HepG2 (cell line): ENCODE measurements around the gene LGALS4. TPM values are rescaled to one million over a fixed set of nuclear protein-coding genes. Genes with fewer than 3 reads are reported as not detected.

Experiments used
- ATAD3A ChIP-seq: sonication (generic); formaldehyde crosslinking; IDR thresholded peaks from 2 replicates; pipeline ENCODE4 v1.4.0; 2020; ENCODE audit warnings: missing genetic modification reagents
- DPF2 ChIP-seq: sonication (generic); formaldehyde crosslinking; IDR thresholded peaks from 2 replicates; pipeline ENCODE4 v1.4.0; 2020; ENCODE audit warnings: mild to moderate bottlenecking, low read depth, missing genetic modification reagents, borderline replicate concordance
- ELF4 ChIP-seq: sonication (generic); formaldehyde crosslinking; IDR thresholded peaks from 2 replicates; pipeline ENCODE4 v1.5.0; 2020; ENCODE audit warnings: missing genetic modification reagents, mild to moderate bottlenecking, moderate library complexity, borderline replicate concordance
- KAT2B ChIP-seq: fragments of 150-350 bp; IDR thresholded peaks from 2 replicates; pipeline ENCODE4 v1.6.1; 2014; ENCODE audit warnings: low read depth, low read length, borderline replicate concordance
- MLLT10 ChIP-seq: sonication (generic); formaldehyde crosslinking; IDR thresholded peaks from 2 replicates; pipeline ENCODE4 v1.4.0; 2020; ENCODE audit warnings: missing genetic modification reagents
- PHF5A ChIP-seq: IDR thresholded peaks from one replicate; pipeline ENCODE4 v1.6.1; 2018; ENCODE audit warnings: low read depth, missing genetic modification reagents; ENCODE audit not compliant: unreplicated experiment
- RNF2 ChIP-seq: fragments of 450-650 bp; conservative IDR thresholded peaks from 2 replicates; pipeline ENCODE4 v1.6.1; 2016; ENCODE audit warnings: low read depth
- ZBTB8A ChIP-seq: sonication (generic); formaldehyde crosslinking; IDR thresholded peaks from 2 replicates; pipeline ENCODE4 v1.4.0; 2020; ENCODE audit warnings: mild to moderate bottlenecking, low read depth, missing genetic modification reagents, borderline replicate concordance
- ZIK1 ChIP-seq: sonication (generic); formaldehyde crosslinking; IDR thresholded peaks from 2 replicates; pipeline ENCODE4 v1.5.0; 2020; ENCODE audit warnings: mild to moderate bottlenecking, low read depth, missing genetic modification reagents, borderline replicate concordance
- ZNF44 ChIP-seq: sonication (generic); formaldehyde crosslinking; IDR thresholded peaks from 2 replicates; pipeline ENCODE4 v1.5.1; 2020; ENCODE audit warnings: mild to moderate bottlenecking, missing genetic modification reagents
- ZNF672 ChIP-seq: sonication (generic); formaldehyde crosslinking; IDR thresholded peaks from 2 replicates; pipeline ENCODE4 v1.8.1; 2022; ENCODE audit warnings: missing genetic modification reagents
- ZNF724P ChIP-seq: sonication (generic); formaldehyde crosslinking; IDR thresholded peaks from 2 replicates; pipeline ENCODE4 v1.8.0; 2022; ENCODE audit warnings: missing genetic modification reagents, borderline replicate concordance
- ZNF768 ChIP-seq: sonication (generic); formaldehyde crosslinking; IDR thresholded peaks from 2 replicates; pipeline ENCODE4 v1.4.0; 2020; ENCODE audit warnings: missing genetic modification reagents
- ZNF816 ChIP-seq: sonication (generic); formaldehyde crosslinking; IDR thresholded peaks from 2 replicates; pipeline ENCODE4 v1.8.0; 2022; ENCODE audit warnings: missing genetic modification reagents, mild to moderate bottlenecking, borderline replicate concordance
- ZSCAN9 ChIP-seq: IDR thresholded peaks from 2 replicates; pipeline ENCODE4 v1.6.1; 2016; ENCODE audit warnings: borderline replicate concordance
- polyA plus RNA-seq, 8 experiments: library from polyadenylated mRNA; depleted of rRNA in 3 of 8; stranded (reverse) in 7 of 8; unstranded in 1 of 8; fragments of >200 nt; fragmentation: Illumina TruSeq in 4 of 8; extraction: Trizol in 4 of 8; gene quantifications; 2 replicates each; pipeline versions ENCODE4 v1.2.1 to v1.2.3, GENCODE V29; 2011 to 2016; ENCODE audit warnings: low read depth in 4 of 8, missing spikeins in 1 of 8, mixed read lengths in 1 of 8; ENCODE audit not compliant: insufficient read depth in 1 of 8
- total RNA-seq, 5 experiments: library from RNA; depleted of rRNA; stranded (reverse); fragments of >200 nt; fragmentation: Illumina TruSeq; extraction: Trizol; gene quantifications; 2 replicates each; pipeline ENCODE4 v1.2.3, GENCODE V29; 2016; ENCODE audit warnings: low read depth in 1 of 5
- TF ChIP-seq, protein P1 (sequence below): sonication (generic); formaldehyde crosslinking; IDR thresholded peaks from 2 replicates; pipeline ENCODE4 v1.5.0; 2020; ENCODE audit warnings: mild to moderate bottlenecking, missing genetic modification reagents, borderline replicate concordance
- TF ChIP-seq, protein P2 (sequence below): sonication (generic); formaldehyde crosslinking; IDR thresholded peaks from 2 replicates; pipeline ENCODE4 v1.8.0; 2022; ENCODE audit warnings: mild to moderate bottlenecking, missing genetic modification reagents, moderate library complexity

The LGALS4 gene
- total and polyA plus RNA-seq, 2 of the 13 experiments (the other 11 are each of a cell fraction or from before 2014, with no cell fraction given): 0.24 to 0.71 TPM

DNA sequence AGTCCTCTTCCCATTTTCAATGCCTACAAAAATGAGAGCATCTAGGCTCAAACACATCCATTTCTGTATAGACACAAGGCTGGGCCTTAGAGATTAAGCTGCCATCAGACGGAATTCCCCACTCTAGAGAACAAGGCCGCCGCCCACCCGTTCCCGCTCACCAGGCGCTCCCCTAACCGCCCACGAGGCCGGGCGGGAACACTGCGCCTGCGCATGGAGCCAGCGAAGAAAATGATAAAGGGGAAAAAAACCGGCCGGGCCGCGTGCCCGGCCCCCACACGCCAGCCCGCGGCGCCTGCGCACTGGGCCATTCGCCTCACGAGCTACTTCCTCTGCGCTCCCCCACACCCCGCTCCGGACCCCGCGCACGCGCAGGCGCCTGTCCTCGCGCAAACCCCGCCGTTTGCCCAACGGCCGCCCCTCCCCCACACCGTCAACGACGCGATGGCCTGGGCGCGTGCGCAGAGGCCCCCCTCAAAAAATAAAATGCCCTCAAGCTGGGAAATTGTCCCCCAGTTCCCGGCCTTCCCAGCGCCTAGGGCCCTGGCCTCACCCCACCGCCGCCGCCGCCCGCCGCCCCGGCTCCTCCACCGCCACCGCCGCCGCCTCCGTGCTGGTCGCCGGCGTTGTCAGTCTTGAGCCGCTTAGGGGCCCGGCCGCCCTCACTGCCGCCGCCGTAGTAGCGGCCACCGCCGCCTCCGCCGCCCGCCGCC is 36.6 kb upstream of the LGALS4 start (continued):
- TF ChIP-seq ZBTB8A (CRISPR knock-in tag): 0 out of 2 replicates have a peak, but pooled peaks have one; percentile 32
- no peak for TF ChIP-seq DPF2
- TF ChIP-seq, protein P1, sequence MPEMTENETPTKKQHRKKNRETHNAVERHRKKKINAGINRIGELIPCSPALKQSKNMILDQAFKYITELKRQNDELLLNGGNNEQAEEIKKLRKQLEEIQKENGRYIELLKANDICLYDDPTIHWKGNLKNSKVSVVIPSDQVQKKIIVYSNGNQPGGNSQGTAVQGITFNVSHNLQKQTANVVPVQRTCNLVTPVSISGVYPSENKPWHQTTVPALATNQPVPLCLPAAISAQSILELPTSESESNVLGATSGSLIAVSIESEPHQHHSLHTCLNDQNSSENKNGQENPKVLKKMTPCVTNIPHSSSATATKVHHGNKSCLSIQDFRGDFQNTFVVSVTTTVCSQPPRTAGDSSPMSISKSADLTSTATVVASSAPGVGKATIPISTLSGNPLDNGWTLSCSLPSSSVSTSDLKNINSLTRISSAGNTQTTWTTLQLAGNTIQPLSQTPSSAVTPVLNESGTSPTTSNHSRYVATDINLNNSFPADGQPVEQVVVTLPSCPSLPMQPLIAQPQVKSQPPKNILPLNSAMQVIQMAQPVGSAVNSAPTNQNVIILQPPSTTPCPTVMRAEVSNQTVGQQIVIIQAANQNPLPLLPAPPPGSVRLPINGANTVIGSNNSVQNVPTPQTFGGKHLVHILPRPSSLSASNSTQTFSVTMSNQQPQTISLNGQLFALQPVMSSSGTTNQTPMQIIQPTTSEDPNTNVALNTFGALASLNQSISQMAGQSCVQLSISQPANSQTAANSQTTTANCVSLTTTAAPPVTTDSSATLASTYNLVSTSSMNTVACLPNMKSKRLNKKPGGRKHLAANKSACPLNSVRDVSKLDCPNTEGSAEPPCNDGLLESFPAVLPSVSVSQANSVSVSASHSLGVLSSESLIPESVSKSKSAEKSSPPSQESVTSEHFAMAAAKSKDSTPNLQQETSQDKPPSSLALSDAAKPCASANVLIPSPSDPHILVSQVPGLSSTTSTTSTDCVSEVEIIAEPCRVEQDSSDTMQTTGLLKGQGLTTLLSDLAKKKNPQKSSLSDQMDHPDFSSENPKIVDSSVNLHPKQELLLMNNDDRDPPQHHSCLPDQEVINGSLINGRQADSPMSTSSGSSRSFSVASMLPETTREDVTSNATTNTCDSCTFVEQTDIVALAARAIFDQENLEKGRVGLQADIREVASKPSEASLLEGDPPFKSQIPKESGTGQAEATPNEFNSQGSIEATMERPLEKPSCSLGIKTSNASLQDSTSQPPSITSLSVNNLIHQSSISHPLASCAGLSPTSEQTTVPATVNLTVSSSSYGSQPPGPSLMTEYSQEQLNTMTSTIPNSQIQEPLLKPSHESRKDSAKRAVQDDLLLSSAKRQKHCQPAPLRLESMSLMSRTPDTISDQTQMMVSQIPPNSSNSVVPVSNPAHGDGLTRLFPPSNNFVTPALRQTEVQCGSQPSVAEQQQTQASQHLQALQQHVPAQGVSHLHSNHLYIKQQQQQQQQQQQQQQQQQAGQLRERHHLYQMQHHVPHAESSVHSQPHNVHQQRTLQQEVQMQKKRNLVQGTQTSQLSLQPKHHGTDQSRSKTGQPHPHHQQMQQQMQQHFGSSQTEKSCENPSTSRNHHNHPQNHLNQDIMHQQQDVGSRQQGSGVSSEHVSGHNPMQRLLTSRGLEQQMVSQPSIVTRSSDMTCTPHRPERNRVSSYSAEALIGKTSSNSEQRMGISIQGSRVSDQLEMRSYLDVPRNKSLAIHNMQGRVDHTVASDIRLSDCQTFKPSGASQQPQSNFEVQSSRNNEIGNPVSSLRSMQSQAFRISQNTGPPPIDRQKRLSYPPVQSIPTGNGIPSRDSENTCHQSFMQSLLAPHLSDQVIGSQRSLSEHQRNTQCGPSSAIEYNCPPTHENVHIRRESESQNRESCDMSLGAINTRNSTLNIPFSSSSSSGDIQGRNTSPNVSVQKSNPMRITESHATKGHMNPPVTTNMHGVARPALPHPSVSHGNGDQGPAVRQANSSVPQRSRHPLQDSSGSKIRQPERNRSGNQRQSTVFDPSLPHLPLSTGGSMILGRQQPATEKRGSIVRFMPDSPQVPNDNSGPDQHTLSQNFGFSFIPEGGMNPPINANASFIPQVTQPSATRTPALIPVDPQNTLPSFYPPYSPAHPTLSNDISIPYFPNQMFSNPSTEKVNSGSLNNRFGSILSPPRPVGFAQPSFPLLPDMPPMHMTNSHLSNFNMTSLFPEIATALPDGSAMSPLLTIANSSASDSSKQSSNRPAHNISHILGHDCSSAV: no peak
- TF ChIP-seq ZIK1 (CRISPR knock-in tag): peak; percentile 13; the same call in 1 of the 2 replicates
- peak; percentile 65; the same call in 1 of the 2 replicates for TF ChIP-seq ZNF768 (CRISPR knock-in tag)
- TF ChIP-seq ZNF816 (CRISPR knock-in tag): peak; percentile 96; the same call in 1 of the 2 replicates
- peak; percentile 67; the same call in 1 of the 2 replicates for TF ChIP-seq RNF2
- TF ChIP-seq, protein P2, sequence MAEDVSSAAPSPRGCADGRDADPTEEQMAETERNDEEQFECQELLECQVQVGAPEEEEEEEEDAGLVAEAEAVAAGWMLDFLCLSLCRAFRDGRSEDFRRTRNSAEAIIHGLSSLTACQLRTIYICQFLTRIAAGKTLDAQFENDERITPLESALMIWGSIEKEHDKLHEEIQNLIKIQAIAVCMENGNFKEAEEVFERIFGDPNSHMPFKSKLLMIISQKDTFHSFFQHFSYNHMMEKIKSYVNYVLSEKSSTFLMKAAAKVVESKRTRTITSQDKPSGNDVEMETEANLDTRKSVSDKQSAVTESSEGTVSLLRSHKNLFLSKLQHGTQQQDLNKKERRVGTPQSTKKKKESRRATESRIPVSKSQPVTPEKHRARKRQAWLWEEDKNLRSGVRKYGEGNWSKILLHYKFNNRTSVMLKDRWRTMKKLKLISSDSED (CRISPR knock-in tag): no peak
- TF ChIP-seq MLLT10: no peak
- TF ChIP-seq ZSCAN9: peak; percentile 69; the same call in 1 of the 2 replicates
- TF ChIP-seq ZNF44 (CRISPR knock-in tag): 0 out of 2 replicates have a peak, but pooled peaks have one; percentile 15
- no peak; the same call in 1 of the 2 replicates for TF ChIP-seq ELF4 (CRISPR knock-in tag)
- no peak for TF ChIP-seq PHF5A (CRISPR knock-in tag)
- no peak for TF ChIP-seq KAT2B
- TF ChIP-seq ZNF672 (CRISPR knock-in tag): no peak
- TF ChIP-seq ZNF724P (CRISPR knock-in tag): no peak; the same call in 1 of the 2 replicates
- no peak for TF ChIP-seq ATAD3A (CRISPR knock-in tag)
